GM12801 (cell line): ENCODE results near the gene ATG5.

Experiments used
- CTCF ChIP-seq: IDR thresholded peaks from one replicate; pipeline ENCODE4 v1.5.1; 2011; ENCODE audit warnings: control low read depth; ENCODE audit not compliant: insufficient read length; ENCODE audit errors: extremely low read depth

Gene ATG5

DNA sequence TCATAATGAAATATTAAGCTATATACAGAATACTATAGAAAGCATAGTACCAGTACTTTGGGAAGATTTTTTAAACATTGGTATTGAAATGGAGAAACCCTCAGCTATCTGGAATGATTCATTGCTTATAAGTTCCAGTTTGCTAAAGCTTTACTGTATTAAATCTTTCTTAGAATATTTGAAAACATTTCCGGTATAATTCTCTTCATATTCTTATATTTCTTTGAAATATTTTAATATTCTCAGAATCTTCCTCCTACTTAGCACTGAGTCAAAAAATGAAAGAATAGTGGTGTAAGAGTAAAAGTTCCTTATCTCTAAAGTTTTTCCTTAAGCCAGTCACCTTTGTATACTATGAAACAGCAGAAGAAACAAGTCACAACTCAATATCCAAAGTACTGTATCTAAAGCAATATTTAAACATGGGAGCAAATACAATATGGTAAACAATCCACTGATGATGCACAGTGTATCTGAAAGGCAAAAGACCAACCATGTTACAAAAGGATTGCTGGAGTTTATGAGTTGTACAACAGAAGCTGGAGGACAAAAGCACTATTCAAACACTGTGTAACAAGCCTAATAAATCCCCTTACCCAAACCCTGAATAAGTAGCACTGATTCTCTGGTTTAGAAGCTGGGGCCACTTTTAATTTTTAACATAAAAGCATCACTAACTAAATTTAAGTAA, 137.3 kb downstream of the ATG5 start:
- TF ChIP-seq CTCF: no peak

DNA sequence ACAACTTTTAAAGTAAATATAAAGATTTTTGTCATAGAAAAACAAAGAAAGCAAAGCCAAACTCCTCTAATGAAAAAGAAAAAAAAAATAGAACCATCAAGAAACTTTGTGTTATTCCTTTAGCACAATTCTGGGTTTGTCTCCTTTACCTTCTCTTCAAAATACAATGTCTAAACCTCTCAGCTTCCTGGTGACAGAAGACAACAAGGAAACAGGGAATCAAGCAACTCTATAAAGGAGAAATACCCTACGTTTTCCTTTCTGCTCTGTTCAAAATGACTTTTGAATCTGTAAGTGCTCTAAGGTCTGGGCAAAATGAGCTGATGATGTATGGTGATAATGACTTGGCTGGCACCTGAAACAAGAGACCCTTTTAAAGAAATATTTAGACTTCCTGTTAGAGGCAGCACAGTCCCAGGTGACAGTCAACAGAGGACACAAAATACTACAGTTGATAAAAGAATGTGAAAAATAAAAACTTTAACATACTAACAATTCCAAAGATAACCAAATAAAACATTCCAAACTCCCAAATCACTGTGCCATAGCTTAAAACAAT, 138.1 kb downstream of the ATG5 start:
- no peak for TF ChIP-seq CTCF

- TF ChIP-seq CTCF: no peak
Observed at GRCh38 chr6:106186714-106187113, 138.8 kb downstream of the ATG5 start.

- TF ChIP-seq CTCF: no peak
Observed at GRCh38 chr6:106186172-106186571, 139.4 kb downstream of the ATG5 start.

DNA sequence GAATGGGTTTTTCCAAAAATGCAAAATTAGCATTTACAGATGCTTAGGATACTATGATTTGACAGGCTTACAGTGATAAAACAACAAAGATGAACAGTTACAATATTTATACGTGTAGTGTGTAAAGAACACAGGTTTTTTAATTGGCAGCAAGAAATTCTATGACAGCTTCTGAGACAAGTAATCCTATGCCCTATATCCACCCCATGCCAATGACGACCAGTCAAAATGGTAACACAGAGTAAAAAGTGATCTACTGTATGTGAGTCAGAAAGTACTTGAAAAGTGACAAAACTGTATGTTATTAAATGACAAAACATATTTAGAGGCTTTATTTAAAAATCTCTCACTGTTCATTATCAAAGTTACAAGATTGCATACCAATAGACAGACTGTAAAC, 139.9 kb downstream of the ATG5 start:
- TF ChIP-seq CTCF: no peak

DNA sequence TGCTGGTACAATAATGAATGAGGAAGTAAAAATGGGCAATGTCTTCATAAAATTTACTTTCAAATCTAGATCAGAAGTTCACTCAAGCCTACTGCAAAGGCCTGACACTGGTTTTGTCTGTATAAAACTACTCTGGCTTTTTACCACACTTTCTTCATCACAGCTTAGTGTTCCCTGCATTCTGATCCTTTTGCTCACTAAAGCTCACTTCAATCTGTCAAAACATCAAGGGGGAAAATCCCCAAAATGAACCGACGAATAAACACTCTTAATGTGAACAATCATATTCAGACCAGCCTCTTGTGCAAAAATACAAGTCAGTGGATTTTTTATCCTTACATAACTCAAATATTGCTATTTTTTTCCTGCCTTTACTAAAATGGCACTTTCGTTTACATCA, 140.9 kb downstream of the ATG5 start:
- TF ChIP-seq CTCF: no peak

DNA sequence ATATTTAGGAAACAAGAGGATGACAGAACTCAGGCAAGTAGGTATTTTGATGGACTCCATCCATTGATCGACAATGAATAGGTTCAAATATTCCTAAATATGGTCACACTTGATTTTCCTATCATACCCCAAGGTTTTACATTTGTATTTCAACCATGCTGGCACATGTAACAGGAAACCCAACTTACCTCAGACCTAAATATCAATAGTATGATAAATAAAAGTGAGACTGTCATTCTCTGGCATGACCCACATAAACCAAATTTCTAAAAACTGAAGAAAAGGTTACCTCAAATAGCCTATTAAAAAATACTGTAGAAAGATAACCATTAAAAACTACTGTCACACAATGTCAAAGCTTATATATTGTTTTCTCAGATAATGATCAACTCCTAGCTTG, 142.1 kb downstream of the ATG5 start:
- TF ChIP-seq CTCF: no peak
